SK-N-MC (cell line): ENCODE measurements around the gene SMAD7.

ENCODE experiments used
- DNase-seq: peaks from one replicate; pipeline ENCODE4 v3.0.0-alpha.2; 2011; ENCODE audit warnings: low read depth, low spot score
- H3K27ac ChIP-seq: fragments of 200-600 bp; sonication (generic); 2 replicates; pipeline ENCODE4 v1.5.1; 2016; ENCODE audit warnings: mixed run types
- H3K36me3 ChIP-seq: fragments of 200-600 bp; sonication (generic); 2 replicates; pipeline ENCODE4 v1.6.1; 2017; ENCODE audit warnings: antibody characterized with exemption, low read length, mixed read lengths; ENCODE audit not compliant: insufficient read depth
- H3K4me3 ChIP-seq: fragments of 200-600 bp; sonication (generic); 2 replicates; pipeline ENCODE4 v1.5.1; 2016
- H3K9ac ChIP-seq: fragments of 200-600 bp; sonication (generic); 2 replicates; pipeline ENCODE4 v1.8.0; 2017; ENCODE audit warnings: mixed run types, mixed read lengths; ENCODE audit not compliant: insufficient read length
- H3K9me3 ChIP-seq: fragments of 200-600 bp; sonication (generic); 2 replicates; pipeline ENCODE4 v1.6.1; 2017; ENCODE audit warnings: low read depth, mild to moderate bottlenecking, antibody characterized with exemption, low read length, moderate library complexity, mixed read lengths
- EZH2 ChIP-seq: fragments of 200-600 bp; sonication (generic); IDR thresholded peaks from one replicate; pipeline ENCODE4 v1.6.1; 2017; ENCODE audit warnings: antibody characterized with exemption
- FOXP2 ChIP-seq: optimal IDR thresholded peaks from 2 replicates; pipeline ENCODE3; 2011; ENCODE audit warnings: mild to moderate bottlenecking, moderate library complexity; ENCODE audit not compliant: insufficient read depth; ENCODE audit errors: extremely low read length, control extremely low read depth
- POLR2AphosphoS5 ChIP-seq: IDR thresholded peaks from 2 replicates; pipeline ENCODE4 v1.6.1; 2012; ENCODE audit warnings: mild to moderate bottlenecking, low read depth, low read length, borderline replicate concordance

SMAD7 gene

DNA sequence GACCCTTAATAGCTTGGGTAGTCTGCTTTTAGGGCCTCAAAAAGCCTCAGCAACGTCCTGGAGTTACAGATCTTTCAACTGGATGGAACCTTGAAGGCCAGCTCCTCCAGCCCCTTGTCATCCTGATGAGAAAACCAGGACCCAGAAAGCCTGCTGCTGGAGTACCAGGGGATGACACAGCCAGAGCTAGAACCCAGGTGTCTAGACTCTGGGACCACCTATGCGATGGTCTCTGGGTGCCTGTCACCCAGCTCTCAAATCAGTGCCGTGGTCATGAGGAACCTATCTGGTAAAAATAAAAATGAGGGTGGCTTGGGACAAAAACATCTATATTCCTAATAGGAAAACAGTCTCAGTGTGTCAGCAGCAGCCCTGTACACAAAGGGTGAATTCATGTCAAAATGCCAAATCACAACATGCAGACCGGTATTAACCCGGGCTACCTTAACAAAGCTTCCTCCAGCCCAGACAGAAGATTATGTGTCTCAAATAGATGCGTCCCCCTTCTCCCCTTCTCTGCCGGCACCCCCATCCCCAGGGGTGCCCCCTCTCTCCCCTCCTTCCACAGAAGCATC, 28.5 kb downstream of the SMAD7 start:
- TF ChIP-seq FOXP2, result no peak
- TF ChIP-seq POLR2AphosphoS5, result no peak
- H3K36me3 ChIP-seq, result peaks cover 15% of the 10 kb centered on the region; the same call in 1 of the 2 replicates
- no peak overlapping the region for H3K9ac ChIP-seq
- peak overlapping the region; percentile 91 for H3K27ac ChIP-seq
- no peak for DNase-seq
- peak overlapping the region; percentile 58 for H3K4me3 ChIP-seq
- H3K9me3 ChIP-seq, result no peaks in the 10 kb centered on the region

DNA sequence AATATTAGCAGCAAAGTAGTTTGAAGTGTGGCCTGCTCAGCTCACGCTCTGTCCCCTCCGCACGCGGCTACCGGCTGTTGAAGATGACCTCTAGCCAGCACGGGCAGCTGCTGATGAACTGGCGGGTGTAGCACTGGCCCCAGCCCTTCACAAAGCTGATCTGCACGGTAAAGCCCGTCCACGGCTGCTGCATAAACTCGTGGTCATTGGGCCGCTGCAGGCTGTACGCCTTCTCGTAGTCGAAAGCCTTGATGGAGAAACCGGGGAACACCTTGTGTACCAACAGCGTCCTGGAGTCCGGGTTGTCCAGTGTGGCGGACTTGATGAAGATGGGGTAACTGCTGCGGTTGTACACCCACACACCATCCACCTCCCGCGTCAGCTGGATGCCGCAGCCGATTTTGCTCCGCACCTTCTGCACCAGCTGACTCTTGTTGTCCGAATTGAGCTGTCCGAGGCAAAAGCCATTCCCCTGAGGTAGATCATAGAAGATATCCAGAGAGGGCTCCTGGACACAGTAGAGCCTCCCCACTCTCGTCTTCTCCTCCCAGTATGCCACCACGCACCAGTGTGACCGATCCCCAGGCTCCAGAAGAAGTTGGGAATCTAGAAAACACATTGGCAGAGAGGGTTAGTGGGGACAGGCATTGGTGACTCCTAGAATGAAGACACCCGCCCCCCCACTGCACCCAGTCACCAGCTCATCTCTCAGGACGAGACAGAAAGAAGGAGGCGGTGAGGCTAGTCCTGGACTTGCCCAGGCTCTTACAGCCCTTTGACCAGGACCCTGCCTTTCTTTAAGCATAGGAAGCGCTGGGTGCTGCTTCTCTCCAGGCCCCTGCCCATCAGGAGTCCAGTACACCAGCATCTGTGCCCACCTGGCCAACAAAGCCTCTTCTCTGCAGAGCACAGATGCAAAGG, 29.2 kb downstream of the SMAD7 start:
- Histone ChIP-seq H3K36me3 (peaks cover 15% of the 10 kb centered on the region; the same call in 1 of the 2 replicates), H3K9me3 (no peaks in the 10 kb centered on the region), H3K4me3 (peak overlapping the region; percentile 58), H3K9ac (no peak overlapping the region), H3K27ac (peak overlapping the region; percentile 91)
- no peak for TF ChIP-seq FOXP2
- TF ChIP-seq EZH2, result no peak
- TF ChIP-seq POLR2AphosphoS5, result no peak
- DNase-seq, result no peak

DNA sequence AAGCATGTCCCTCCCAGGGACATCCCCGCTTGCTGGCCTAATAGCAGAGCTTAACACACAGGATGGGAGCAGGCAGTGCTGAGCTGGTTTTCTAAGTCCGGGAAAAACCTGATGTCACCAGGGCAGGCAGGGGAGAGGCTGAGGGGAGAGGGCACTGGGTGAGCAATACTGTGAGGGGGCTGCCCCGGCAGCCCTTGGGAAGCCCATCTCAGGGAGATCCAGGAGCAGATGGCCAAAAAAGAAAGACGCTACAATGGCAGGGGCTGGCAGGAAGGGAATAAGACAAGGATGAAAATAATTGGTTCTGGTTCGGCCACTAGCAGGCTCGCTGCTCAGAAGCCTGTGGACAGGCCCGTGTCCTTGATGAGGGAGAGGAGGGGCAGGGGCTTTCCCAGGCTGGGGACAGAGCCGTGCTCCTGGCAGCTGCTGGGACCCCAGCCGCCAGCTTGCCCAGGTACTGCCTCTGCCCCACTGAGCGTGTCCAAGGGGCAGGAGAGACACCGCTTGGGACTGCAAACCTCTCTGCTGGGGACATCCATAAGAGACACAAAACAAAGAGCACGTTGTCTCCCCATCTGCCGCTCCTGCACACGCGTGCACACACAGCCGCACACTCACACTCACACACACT, 30.2 kb downstream of the SMAD7 start:
- DNase-seq, result no peak
- TF ChIP-seq POLR2AphosphoS5 (no peak), EZH2 (no peak), FOXP2 (no peak)
- no peak overlapping the region for H3K4me3 ChIP-seq
- no peak overlapping the region for H3K27ac ChIP-seq
- H3K9ac ChIP-seq, result no peak overlapping the region
- no peaks in the 10 kb centered on the region for H3K9me3 ChIP-seq
- H3K36me3 ChIP-seq, result peaks cover 15% of the 10 kb centered on the region; the same call in 1 of the 2 replicates

DNA sequence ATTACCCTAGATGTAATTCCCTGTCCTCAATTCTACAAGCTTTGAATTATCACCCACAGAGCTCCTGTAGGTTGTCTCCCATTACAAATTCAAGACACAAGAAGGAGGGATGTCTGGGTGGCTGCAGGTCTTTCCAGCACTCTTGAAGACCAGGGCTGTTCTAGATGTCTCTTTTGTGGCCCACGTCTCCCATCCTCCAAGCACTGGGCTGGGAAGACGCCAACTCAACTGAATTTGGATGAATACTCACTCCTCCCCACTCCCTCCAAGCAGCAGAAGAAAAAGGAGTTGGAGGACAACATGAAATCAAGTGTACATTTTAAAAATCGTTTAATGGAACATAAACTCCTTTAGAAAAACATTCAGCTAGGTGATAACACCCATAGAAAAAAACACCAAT, 31.2 kb downstream of the SMAD7 start:
- Histone ChIP-seq H3K27ac (no peak overlapping the region), H3K4me3 (no peak overlapping the region), H3K9me3 (no peaks in the 10 kb centered on the region), H3K36me3 (peaks cover 15% of the 10 kb centered on the region; the same call in 1 of the 2 replicates), H3K9ac (no peak overlapping the region)
- no peak for TF ChIP-seq FOXP2
- TF ChIP-seq POLR2AphosphoS5, result no peak
- TF ChIP-seq EZH2, result no peak
- DNase-seq, result no peak

DNA sequence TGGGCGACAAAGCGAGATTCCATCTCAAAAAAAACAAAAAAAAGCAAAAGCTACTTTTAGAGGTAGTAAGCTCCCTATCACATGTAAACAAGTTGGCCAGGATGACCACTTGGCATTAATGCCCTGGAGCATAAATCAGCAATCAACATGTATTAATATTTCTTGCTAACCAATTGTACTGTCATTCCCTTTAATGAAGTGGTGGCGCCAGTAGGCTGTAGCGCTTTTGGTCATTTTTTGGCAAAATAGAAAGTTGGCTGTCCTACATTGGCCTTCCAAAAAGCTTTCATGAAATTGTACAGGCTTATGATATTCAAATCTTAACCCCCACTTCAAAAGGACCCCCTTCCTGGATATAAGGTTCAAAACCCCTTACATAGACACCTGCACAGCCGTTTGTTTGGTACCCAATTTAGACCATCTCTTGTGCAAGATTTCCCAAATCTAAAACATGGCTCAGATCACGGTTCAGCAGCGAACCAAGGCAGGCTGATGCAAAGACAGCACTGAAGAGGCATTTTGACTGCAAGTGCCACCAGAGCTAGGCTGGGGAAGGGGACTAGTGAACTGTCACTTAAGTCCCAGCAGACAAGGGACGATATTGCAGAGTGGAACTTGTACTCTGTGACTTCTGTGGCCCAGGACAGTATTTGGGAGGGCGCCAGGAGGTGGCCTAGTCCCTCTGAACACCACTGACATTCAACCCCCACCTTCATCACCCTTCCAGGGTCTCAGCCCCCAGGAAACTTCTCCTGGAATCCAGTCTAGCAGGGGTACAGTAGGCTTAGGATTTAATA, 31.9 kb downstream of the SMAD7 start:
- H3K4me3 ChIP-seq, result no peak overlapping the region
- H3K36me3 ChIP-seq, result peaks cover 15% of the 10 kb centered on the region; the same call in 1 of the 2 replicates
- no peak overlapping the region for H3K27ac ChIP-seq
- H3K9ac ChIP-seq, result no peak overlapping the region
- no peak for DNase-seq
- H3K9me3 ChIP-seq, result no peaks in the 10 kb centered on the region
- TF ChIP-seq FOXP2 (no peak), EZH2 (no peak), POLR2AphosphoS5 (no peak)

DNA sequence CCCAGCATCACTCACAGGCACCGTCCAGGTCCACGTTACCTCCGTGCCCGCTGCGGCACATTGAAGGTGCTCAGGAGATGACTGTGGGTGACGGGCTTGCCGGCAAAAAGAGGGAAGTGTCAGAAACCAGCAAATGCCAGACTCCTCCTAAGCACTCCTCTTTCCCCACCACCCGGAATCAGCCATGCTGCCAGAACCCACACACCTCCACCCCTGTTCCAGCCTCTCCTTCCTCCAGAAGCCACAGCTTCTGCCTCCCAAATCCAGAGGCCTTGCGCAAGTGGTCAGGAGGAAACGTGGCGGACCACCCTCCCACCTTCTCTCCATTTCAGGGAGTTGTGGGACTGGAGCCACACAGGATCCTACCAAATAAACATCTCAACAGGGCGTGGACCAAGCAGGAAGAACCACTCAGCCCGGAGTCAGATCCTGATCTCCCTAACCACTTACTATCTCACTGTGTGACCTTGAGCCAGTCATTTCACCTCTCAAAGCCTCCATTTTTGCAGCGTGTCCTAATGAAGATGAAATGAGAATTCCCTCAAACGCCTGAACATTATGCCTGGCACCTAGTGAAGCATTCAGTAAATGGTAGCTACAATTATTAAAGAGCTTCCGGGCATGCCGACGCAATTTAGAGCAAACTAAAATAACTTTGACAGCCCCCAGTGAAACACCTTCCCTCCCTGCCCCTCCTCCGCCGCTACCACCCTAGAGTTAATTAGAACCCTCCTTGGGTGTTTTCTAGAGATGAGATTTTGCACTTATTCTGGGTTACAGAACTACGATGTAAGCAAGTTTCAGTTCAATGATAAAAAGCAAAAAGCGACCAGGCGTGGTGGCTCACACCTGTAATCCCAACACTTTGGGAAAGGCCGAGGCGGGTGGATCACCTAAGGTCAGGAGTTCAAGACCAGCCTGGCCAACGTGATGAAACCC, 32.9 kb downstream of the SMAD7 start:
- TF ChIP-seq FOXP2 (no peak), EZH2 (no peak), POLR2AphosphoS5 (no peak)
- H3K36me3 ChIP-seq, result peaks cover 15% of the 10 kb centered on the region; the same call in 1 of the 2 replicates
- no peaks in the 10 kb centered on the region for H3K9me3 ChIP-seq
- no peak for DNase-seq
- no peak overlapping the region for H3K27ac ChIP-seq
- H3K9ac ChIP-seq, result no peak overlapping the region
- no peak overlapping the region for H3K4me3 ChIP-seq
